NOMO-1 (cell line): ENCODE data around the gene USP48.
A peak's percentile ranks its signal among the peaks of the same experiment; 100 is the strongest.
"Not testable (repeated sequence)": the region's sequence is repeated elsewhere in the genome, so short reads cannot be mapped to it uniquely, and the experiment has no call there.

ENCODE experiments used
- DNase-seq, 2 experiments: peaks; one replicate each; lab custom pipeline; 2025; ENCODE audit not compliant: unreplicated experiment in 2 of 2; lab: John Stamatoyannopoulos, UW

USP48 gene

GRCh38 chr1:21705303-21705980 is 77.5 kb downstream of the USP48 start:
- DNase-seq = no peak

GRCh38 chr1:21704145-21704544 is 78.8 kb downstream of the USP48 start:
- no peak for DNase-seq

- DNase-seq = no peak
Measured at GRCh38 chr1:21703318-21703963, 79.5 kb downstream of the USP48 start.

GRCh38 chr1:21702780-21703179 is 80.2 kb downstream of the USP48 start:
- no peak for DNase-seq

- DNase-seq = no peak
Measured at GRCh38 chr1:21701401-21701800, 81.5 kb downstream of the USP48 start.

- no peak for DNase-seq
Measured at GRCh38 chr1:21700094-21700493, 82.9 kb downstream of the USP48 start.

- peak in 1 of 2 experiments; percentile 54 for DNase-seq
Measured at GRCh38 chr1:21696931-21697330, 86.0 kb downstream of the USP48 start.

- no peak for DNase-seq
Measured at GRCh38 chr1:21693732-21694131, 89.2 kb downstream of the USP48 start.

GRCh38 chr1:21691739-21692138 is 91.2 kb downstream of the USP48 start:
- DNase-seq = no peak

- DNase-seq = no peak
Measured at GRCh38 chr1:21689661-21690372, 93.1 kb downstream of the USP48 start.

- no peak for DNase-seq
Measured at GRCh38 chr1:21687081-21687529, 95.8 kb downstream of the USP48 start.

GRCh38 chr1:21685946-21686678 is 96.8 kb downstream of the USP48 start:
- DNase-seq = peak in 1 of 2 experiments; percentile 11

GRCh38 chr1:21681426-21681825 is 101.5 kb downstream of the USP48 start:
- DNase-seq = no peak

GRCh38 chr1:21680918-21681317 is 102.0 kb downstream of the USP48 start:
- DNase-seq = no peak

GRCh38 chr1:21680381-21680780 is 102.6 kb downstream of the USP48 start:
- no peak for DNase-seq

GRCh38 chr1:21677168-21677567 is 105.8 kb downstream of the USP48 start:
- DNase-seq = no peak

- DNase-seq = no peak
Measured at GRCh38 chr1:21674957-21675356, 108.0 kb downstream of the USP48 start.

- not testable (repeated sequence) for DNase-seq
Measured at GRCh38 chr1:21673853-21674252, 109.1 kb downstream of the USP48 start.

GRCh38 chr1:21673277-21673780 is 109.6 kb downstream of the USP48 start:
- peak in 1 of 2 experiments; percentile 33 for DNase-seq

- no peak for DNase-seq
Measured at GRCh38 chr1:21672478-21673276, 110.3 kb downstream of the USP48 start.
